Fibroblast of the aortic adventitia (primary cell): ENCODE data around the gene UBE2QL1. TPM values are rescaled to one million over a fixed set of nuclear protein-coding genes. Genes with fewer than 3 reads are reported as not detected.
A peak's percentile ranks its signal among the peaks of the same experiment; 100 is the strongest.

Experiments used
- DNase-seq: peaks from one replicate; pipeline ENCODE4 v3.0.0-alpha.2; 2010; ENCODE audit warnings: low read depth
- H3K4me3 ChIP-seq: 2 replicates; pipeline ENCODE4 v1.5.1; 2011; ENCODE audit warnings: low read depth, mild to moderate bottlenecking, control low read depth, low read length, moderate library complexity
- CTCF ChIP-seq: IDR thresholded peaks from 2 replicates; pipeline ENCODE4 v1.5.1; 2011; ENCODE audit warnings: mild to moderate bottlenecking, low read length, control low read depth, inconsistent platforms; ENCODE audit not compliant: insufficient read depth
- total RNA-seq: library from RNA; depleted of rRNA; stranded (reverse); fragments of >200 nt; gene quantifications from 2 replicates; pipeline ENCODE4 v1.2.3, GENCODE V29; 2012; ENCODE audit warnings: low replicate concordance

UBE2QL1 gene
- total RNA-seq, 1 donor, result under 0.01 TPM

- no peak for TF ChIP-seq CTCF
- H3K4me3 ChIP-seq, result no peak overlapping the region
- no peak for DNase-seq
Measured at GRCh38 chr5:6517510-6517909, 68.9 kb downstream of the UBE2QL1 start.

GRCh38 chr5:6518298-6519057 lies 69.8 kb downstream of the UBE2QL1 start:
- no peak for TF ChIP-seq CTCF
- no peak overlapping the region for H3K4me3 ChIP-seq
- DNase-seq, result no peak

GRCh38 chr5:6520201-6520600 lies 71.5 kb downstream of the UBE2QL1 start:
- TF ChIP-seq CTCF, result no peak
- no peak for DNase-seq
- H3K4me3 ChIP-seq, result no peak overlapping the region

GRCh38 chr5:6522331-6522730 lies 73.7 kb downstream of the UBE2QL1 start:
- no peak for DNase-seq
- H3K4me3 ChIP-seq, result no peak overlapping the region
- TF ChIP-seq CTCF, result no peak

- no peak for TF ChIP-seq CTCF
- no peak overlapping the region for H3K4me3 ChIP-seq
- DNase-seq, result no peak
Measured at GRCh38 chr5:6522923-6523322, 74.3 kb downstream of the UBE2QL1 start.

GRCh38 chr5:6525422-6525821 lies 76.8 kb downstream of the UBE2QL1 start:
- no peak overlapping the region for H3K4me3 ChIP-seq
- DNase-seq, result no peak
- no peak for TF ChIP-seq CTCF

GRCh38 chr5:6525910-6526309 lies 77.3 kb downstream of the UBE2QL1 start:
- TF ChIP-seq CTCF, result peak; percentile 11
- DNase-seq, result no peak
- H3K4me3 ChIP-seq, result no peak overlapping the region
